HCT116 (cell line): ENCODE measurements around the gene LRRTM4. TPM values are rescaled to one million over a fixed set of nuclear protein-coding genes. Genes with fewer than 3 reads are reported as not detected.

ENCODE experiments used
- ATAC-seq: fragments of 200-7000 bp; cut with Tn5 transposase; 2 replicates; pipeline ENCODE4 v1.9.1; 2020; ENCODE audit warnings: mild to moderate bottlenecking, moderate library complexity
- BruUV-seq: library from RNA; stranded (reverse); fragments of 400-500 nt; replicated peaks from 2 replicates; lab custom pipeline; 2021; lab: Mats Ljungman, UMichigan
- CTCF ChIA-PET: fragments of 300-600 bp; sonication (Branson Sonifier 250); formaldehyde crosslinking; loops from one replicate; lab custom pipeline; 2021; ENCODE audit warnings: antibody characterized with exemption; lab: Charles Lee
- POLR2A ChIA-PET: fragments of 300-600, 350-600 bp; sonication (Branson Sonifier 250); formaldehyde crosslinking; loops from one replicate; lab custom pipeline; 2021; ENCODE audit warnings: antibody characterized with exemption; lab: Charles Lee
- RAD21 ChIA-PET, 2 experiments: fragments of 300-600 bp; sonication (Branson Sonifier 250); formaldehyde crosslinking; loops; one replicate each; lab custom pipeline; 2023; ENCODE audit warnings: low total read pairs in 2 of 2; ENCODE audit not compliant: uncharacterized antibody in 2 of 2, unreplicated experiment in 2 of 2, low non-redundant PET in 1 of 2; lab: Charles Lee
- DNase-seq: peaks from one replicate; pipeline ENCODE4 v3.0.0-alpha.2; 2010; ENCODE audit warnings: low read depth, low spot score
- H2AFZ ChIP-seq: fragments of 200-600 bp; shearing (Covaris generic), sonication (generic); 2 replicates; pipeline ENCODE4 v1.6.1; 2017; ENCODE audit warnings: low read depth, mixed run types, mixed read lengths, antibody characterized with exemption, low read length; ENCODE audit not compliant: poor library complexity, severe bottlenecking
- H3K27ac ChIP-seq: 2 replicates; pipeline ENCODE4 v1.5.1; 2012; ENCODE audit warnings: low read depth, low read length
- H3K27me3 ChIP-seq: fragments of 200-600 bp; sonication (generic); 2 replicates; pipeline ENCODE4 v1.6.1; 2016; ENCODE audit warnings: mixed run types, low read length, mixed read lengths; ENCODE audit not compliant: insufficient read depth
- H3K36me3 ChIP-seq, 2 experiments: fragments of 200-500 bp in 1 of 2; fragments of 200-600 bp in 1 of 2; sonication (Bioruptor generic) in 1 of 2; sonication (generic) in 1 of 2; 2 replicates each; pipeline versions ENCODE4 v1.5.1 to v1.6.1; 2014 to 2016; ENCODE audit warnings: low read length in 2 of 2, inconsistent platforms in 1 of 2, mixed read lengths in 1 of 2, mixed run types in 1 of 2; ENCODE audit not compliant: insufficient read depth in 2 of 2, control insufficient read depth in 1 of 2
- H3K4me1 ChIP-seq, 2 experiments: fragments of 200-600 bp in 1 of 2; sonication (generic) in 1 of 2; 2 replicates each; pipeline versions ENCODE4 v1.5.1 to v1.6.1; 2012 to 2017; ENCODE audit warnings: low read length in 2 of 2, inconsistent platforms in 1 of 2, mild to moderate bottlenecking in 1 of 2, mixed read lengths in 1 of 2, mixed run types in 1 of 2, moderate library complexity in 1 of 2; ENCODE audit not compliant: insufficient read depth in 2 of 2, control insufficient read depth in 1 of 2
- H3K4me2 ChIP-seq: fragments of 200-600 bp; sonication (generic); 2 replicates; pipeline ENCODE4 v1.6.1; 2017; ENCODE audit warnings: mixed run types, low read length, mixed read lengths
- H3K4me3 ChIP-seq, 2 experiments: fragments of 200-600 bp in 1 of 2; sonication (generic) in 1 of 2; replicated peaks in 1 of 2; 2 replicates each; pipeline ENCODE4 v1.5.1; 2011 to 2016; ENCODE audit warnings: low read length in 2 of 2, control low read depth in 1 of 2, low read depth in 1 of 2, mild to moderate bottlenecking in 1 of 2, mixed read lengths in 1 of 2, mixed run types in 1 of 2
- H3K79me2 ChIP-seq: fragments of 200-600 bp; sonication (generic); 2 replicates; pipeline ENCODE4 v1.6.1; 2017; ENCODE audit warnings: mild to moderate bottlenecking, mixed run types, low read length, moderate library complexity, mixed read lengths; ENCODE audit not compliant: insufficient read depth
- H3K9ac ChIP-seq: fragments of 200-600 bp; sonication (generic); 2 replicates; pipeline ENCODE4 v1.6.1; 2016; ENCODE audit warnings: low read length, mixed read lengths
- H3K9me2 ChIP-seq: fragments of 200-600 bp; sonication (generic), shearing (Covaris generic); 2 replicates; pipeline ENCODE4 v1.6.1; 2017; ENCODE audit warnings: mixed run types, mild to moderate bottlenecking, moderate library complexity; ENCODE audit not compliant: insufficient read depth
- H3K9me3 ChIP-seq, 2 experiments: fragments of 200-500 bp in 1 of 2; fragments of 200-600 bp in 1 of 2; sonication (Bioruptor generic) in 1 of 2; sonication (generic) in 1 of 2; 2 replicates each; pipeline ENCODE4 v1.6.1; 2014 to 2017; ENCODE audit warnings: low read length in 2 of 2, mixed read lengths in 2 of 2, inconsistent platforms in 1 of 2, low read depth in 1 of 2, mild to moderate bottlenecking in 1 of 2, mixed run types in 1 of 2, moderate library complexity in 1 of 2; ENCODE audit not compliant: control insufficient read depth in 1 of 2, insufficient read depth in 1 of 2
- H4K20me1 ChIP-seq: fragments of 200-600 bp; sonication (generic), shearing (Covaris generic); 2 replicates; pipeline ENCODE4 v1.6.1; 2017; ENCODE audit warnings: mixed run types, mild to moderate bottlenecking, moderate library complexity; ENCODE audit not compliant: insufficient read depth
- CEBPB ChIP-seq: IDR thresholded peaks from 2 replicates; pipeline ENCODE4 v1.6.1; 2012; ENCODE audit warnings: low read depth
- CTCF ChIP-seq, 3 experiments: fragments of 200-600 bp in 1 of 3; sonication (generic) in 1 of 3; IDR thresholded peaks in 2 of 3; conservative IDR thresholded peaks in 1 of 3; 2 replicates each; pipeline ENCODE4 v1.5.1; 2012 to 2017; ENCODE audit warnings: low read depth in 2 of 3, low read length in 2 of 3, antibody characterized with exemption in 1 of 3, borderline replicate concordance in 1 of 3, control low read depth in 1 of 3, mild to moderate bottlenecking in 1 of 3, mixed read lengths in 1 of 3, mixed run types in 1 of 3, moderate library complexity in 1 of 3; ENCODE audit not compliant: insufficient read depth in 1 of 3
- EGR1 ChIP-seq: IDR thresholded peaks from 2 replicates; pipeline ENCODE4 v1.6.1; 2012; ENCODE audit warnings: low read depth
- EZH2 ChIP-seq: fragments of 200-600 bp; sonication (generic); IDR thresholded peaks from 2 replicates; pipeline ENCODE4 v1.6.1; 2017; ENCODE audit warnings: antibody characterized with exemption, mixed run types
- JUND ChIP-seq: IDR thresholded peaks from 2 replicates; pipeline ENCODE4 v1.6.1; 2012
- MAX ChIP-seq: IDR thresholded peaks from 2 replicates; pipeline ENCODE4 v1.6.1; 2012
- REST ChIP-seq: IDR thresholded peaks from 2 replicates; pipeline ENCODE4 v1.6.1; 2012; ENCODE audit warnings: low read depth
- TCF7L2 ChIP-seq: IDR thresholded peaks from 2 replicates; pipeline ENCODE4 v1.7.0; 2011; ENCODE audit warnings: borderline replicate concordance, inconsistent platforms; ENCODE audit not compliant: insufficient read depth, insufficient read length; ENCODE audit errors: extremely low read depth
- YY1 ChIP-seq: IDR thresholded peaks from 2 replicates; pipeline ENCODE4 v1.6.1; 2011; ENCODE audit warnings: low read length, low read depth, moderate library complexity, mild to moderate bottlenecking; ENCODE audit not compliant: insufficient replicate concordance; ENCODE audit errors: extremely low read depth
- ZFX ChIP-seq: fragments of 450-650 bp; IDR thresholded peaks from 2 replicates; pipeline ENCODE4 v1.6.1; 2017
- ZNF274 ChIP-seq: fragments of 200-500 bp; sonication (Bioruptor generic); IDR thresholded peaks from 2 replicates; pipeline ENCODE4 v1.6.1; 2014; ENCODE audit warnings: mild to moderate bottlenecking, low read depth, low read length, inconsistent platforms
- intact Hi-C: fragments of 100-400 bp; cut with micrococcal nuclease; formaldehyde crosslinking; loops from 2 replicates; pipeline ENCODE4 v1.10.0; 2022
- total RNA-seq: library from RNA; stranded (reverse); gene quantifications from one replicate; pipeline ENCODE4 v1.2.1, GENCODE V29; 2021; ENCODE audit not compliant: unreplicated experiment
- TF ChIP-seq, protein P1 (sequence below): IDR thresholded peaks from 2 replicates; pipeline ENCODE4 v1.6.1; 2012

LRRTM4 gene
- total RNA-seq, 1 experiment from 2014 or later: 0.25 TPM

DNA sequence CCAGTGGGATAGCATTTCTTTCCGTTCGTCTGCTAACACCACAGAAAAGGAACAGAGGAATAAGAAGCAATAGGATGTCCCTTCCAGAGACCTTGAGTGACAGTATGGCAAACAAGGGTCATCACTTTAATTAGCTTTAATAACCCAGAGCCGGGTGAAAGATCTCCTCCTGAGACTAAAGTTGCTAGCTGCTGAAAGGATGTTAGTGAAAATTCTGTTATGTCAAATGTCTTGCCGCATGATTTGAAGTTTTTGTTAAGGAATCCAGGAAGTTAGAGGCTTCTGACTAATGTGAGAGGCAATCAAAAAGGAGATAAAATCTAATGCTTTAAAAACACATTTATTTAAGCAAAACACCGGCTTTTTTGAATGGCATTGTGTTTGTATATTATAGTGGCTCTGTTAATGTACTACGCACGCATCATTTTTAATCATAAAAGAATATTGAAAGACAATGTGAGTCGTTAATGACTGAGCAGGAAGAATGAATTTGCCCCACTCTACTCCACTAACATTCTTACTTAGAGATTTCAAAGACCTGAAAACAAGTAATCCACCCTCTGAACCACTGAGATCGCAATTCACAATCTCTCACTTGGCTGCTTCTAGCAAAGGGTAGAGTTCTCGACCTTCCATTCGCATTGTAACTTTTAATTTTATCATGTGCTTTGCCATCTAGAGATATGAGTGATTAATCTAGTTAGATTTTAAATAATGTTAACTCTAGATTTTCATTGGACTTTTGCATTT lies 536.6 kb downstream of the LRRTM4 start:
- Histone ChIP-seq H3K79me2 (no peaks in the 10 kb centered on the region), H3K4me2 (no peak overlapping the region)
- CTCF ChIA-PET: no interaction called here
- TF ChIP-seq, protein P1, sequence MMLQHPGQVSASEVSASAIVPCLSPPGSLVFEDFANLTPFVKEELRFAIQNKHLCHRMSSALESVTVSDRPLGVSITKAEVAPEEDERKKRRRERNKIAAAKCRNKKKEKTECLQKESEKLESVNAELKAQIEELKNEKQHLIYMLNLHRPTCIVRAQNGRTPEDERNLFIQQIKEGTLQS: no peak
- peak; percentile 77 for TF ChIP-seq TCF7L2
- TF ChIP-seq, all 23 proteins: peak for 1
- Histone ChIP-seq H2AFZ (no peak overlapping the region), H3K9me3 (peaks cover 3 to 13% of the 10 kb centered on the region in 2 experiments; a peak in 2 of 4 replicates), H3K36me3 (no peaks in the 10 kb centered on the region), H3K9ac (no peak overlapping the region), H3K27me3 (no peaks in the 10 kb centered on the region), H4K20me1 (no peaks in the 10 kb centered on the region), H3K4me1 (no peaks in the 10 kb centered on the region), H3K9me2 (no peaks in the 10 kb centered on the region), H3K27ac (no peak overlapping the region), H3K4me3 (no peak overlapping the region)
- ATAC-seq (no peak), DNase-seq (no peak)
- intact Hi-C loops: no loop called here
- ChIA-PET RAD21 (no interaction called here), POLR2A (no interaction called here)
- no TSS peak for BruUV-seq

DNA sequence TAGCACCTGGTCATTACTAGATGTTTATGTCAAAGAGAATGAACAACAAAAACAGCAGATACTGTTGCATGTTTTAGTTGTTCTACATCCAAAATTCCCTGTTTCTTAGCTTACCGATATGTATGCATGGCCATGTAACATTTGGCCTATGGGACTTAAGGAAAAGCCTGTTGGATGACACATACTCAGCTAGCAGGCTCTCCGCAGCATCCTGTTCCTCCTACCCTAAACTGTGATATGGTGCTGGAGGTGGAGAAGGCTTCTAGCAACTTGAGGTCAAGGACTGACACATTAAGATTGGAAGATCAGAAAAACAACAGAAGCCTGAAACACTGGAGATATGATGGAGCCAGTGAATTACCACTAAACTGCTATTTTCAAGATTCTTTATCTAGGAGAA lies 537.8 kb downstream of the LRRTM4 start:
- Histone ChIP-seq H3K9me2 (no peaks in the 10 kb centered on the region), H3K79me2 (no peaks in the 10 kb centered on the region), H3K9me3 (peaks cover 6 to 8% of the 10 kb centered on the region in 2 experiments; a peak in 3 of 4 replicates), H3K36me3 (no peaks in the 10 kb centered on the region), H3K4me1 (no peaks in the 10 kb centered on the region), H4K20me1 (no peaks in the 10 kb centered on the region), H3K4me3 (no peak overlapping the region), H3K4me2 (no peak overlapping the region), H3K27ac (no peak overlapping the region), H3K27me3 (no peaks in the 10 kb centered on the region), H2AFZ (no peak overlapping the region), H3K9ac (no peak overlapping the region)
- ChIA-PET CTCF (no interaction called here), RAD21 (no interaction called here), POLR2A (no interaction called here)
- no TSS peak for BruUV-seq
- DNase-seq: no peak
- intact Hi-C loops: no loop called here
- no peak for ATAC-seq
- TF ChIP-seq EGR1: no peak
- no peak for TF ChIP-seq REST
- no peak for TF ChIP-seq ZFX
- no peak for TF ChIP-seq TCF7L2
- TF ChIP-seq MAX: no peak
- TF ChIP-seq CEBPB: no peak
- TF ChIP-seq EZH2: no peak
- no peak for TF ChIP-seq YY1
- no peak for TF ChIP-seq ZNF274
- no peak for TF ChIP-seq JUND
- TF ChIP-seq CTCF (IDR thresholded peaks at IDR 0.05 in 2 of 3, conservative IDR thresholded peaks at IDR 0.05 in 1 of 3; ENCODE audit: borderline replicate concordance in 1 of 3, insufficient read depth in 1 of 3, low read depth in 2 of 3, low read length in 2 of 3): no peak
